ENCODE data around the gene PRKN. TPM values are rescaled to one million over a fixed set of nuclear protein-coding genes. Genes with fewer than 3 reads are reported as not detected.

The PRKN gene
- total RNA-seq, 1 donor from 2014 or later: 25.5 TPM

- no peak for DNase-seq
- Histone ChIP-seq H3K27ac (replicated peaks) (no peak overlapping the region), H3K4me3 (no peak overlapping the region), H3K9me3 (replicated peaks) (no peaks in the 10 kb centered on the region), H3K4me1 (no peaks in the 10 kb centered on the region), H3K27me3 (ENCODE audit: low read depth) (no peaks in the 10 kb centered on the region), H3K36me3 (no peaks in the 10 kb centered on the region)
- intact Hi-C loops (cut with micrococcal nuclease): no loop called here
- no peak for TF ChIP-seq CTCF (IDR thresholded peaks at IDR 0.05; ENCODE audit: borderline replicate concordance)
These were observed 987.1 kb downstream of the PRKN start for GRCh38 chr6:161740486-161740885.

DNA sequence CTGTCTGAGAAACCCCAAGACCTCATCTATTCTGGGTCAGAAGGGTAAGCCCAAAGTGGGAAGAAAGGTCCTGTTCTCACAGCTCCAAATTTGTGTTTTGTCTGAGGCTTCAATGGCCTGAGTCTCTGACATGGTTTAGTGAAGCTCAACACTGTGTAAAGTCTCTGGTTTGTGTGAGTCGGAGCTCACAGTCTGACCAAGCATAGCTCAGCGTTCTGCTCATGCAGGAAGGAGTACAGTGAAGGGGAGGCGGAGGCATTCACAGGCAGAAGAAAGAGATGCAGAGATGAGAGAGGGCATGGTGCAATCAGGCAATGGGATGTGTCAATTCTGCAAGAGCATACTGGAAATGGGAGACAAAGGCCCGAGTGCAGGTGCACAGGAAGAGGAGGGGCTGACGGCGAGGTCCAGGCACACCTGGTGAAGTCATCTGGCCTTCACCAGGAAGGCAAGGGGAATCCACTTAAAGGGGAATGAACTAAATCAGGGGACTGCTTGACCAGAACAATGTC lies 990.7 kb downstream of the PRKN start:
- H3K4me1 ChIP-seq: no peaks in the 10 kb centered on the region
- intact Hi-C loops (cut with micrococcal nuclease): no loop called here
- H3K27ac ChIP-seq (replicated peaks): no peak overlapping the region
- no peak for DNase-seq
- TF ChIP-seq CTCF (IDR thresholded peaks at IDR 0.05; ENCODE audit: borderline replicate concordance): no peak
- H3K27me3 ChIP-seq (ENCODE audit: low read depth): no peaks in the 10 kb centered on the region
- no peaks in the 10 kb centered on the region for H3K9me3 ChIP-seq (replicated peaks)
- H3K4me3 ChIP-seq: no peak overlapping the region
- H3K36me3 ChIP-seq: no peaks in the 10 kb centered on the region

- Histone ChIP-seq H3K27me3 (ENCODE audit: low read depth) (no peaks in the 10 kb centered on the region), H3K27ac (replicated peaks) (no peak overlapping the region), H3K4me1 (no peaks in the 10 kb centered on the region), H3K4me3 (no peak overlapping the region), H3K9me3 (replicated peaks) (no peaks in the 10 kb centered on the region), H3K36me3 (no peaks in the 10 kb centered on the region)
- no peak for TF ChIP-seq CTCF (IDR thresholded peaks at IDR 0.05; ENCODE audit: borderline replicate concordance)
- intact Hi-C loops (cut with micrococcal nuclease): no loop called here
- DNase-seq: no peak
These were observed 991.2 kb downstream of the PRKN start for GRCh38 chr6:161736326-161736725.

GRCh38 chr6:161732594-161732993 lies 995.0 kb downstream of the PRKN start:
- no peak for DNase-seq
- Histone ChIP-seq H3K36me3 (no peaks in the 10 kb centered on the region), H3K27ac (replicated peaks) (no peak overlapping the region), H3K27me3 (ENCODE audit: low read depth) (no peaks in the 10 kb centered on the region), H3K9me3 (replicated peaks) (no peaks in the 10 kb centered on the region), H3K4me3 (no peak overlapping the region), H3K4me1 (no peaks in the 10 kb centered on the region)
- intact Hi-C loops (cut with micrococcal nuclease): no loop called here
- TF ChIP-seq CTCF (IDR thresholded peaks at IDR 0.05; ENCODE audit: borderline replicate concordance): no peak

GRCh38 chr6:161727083-161727833 lies 1000.3 kb downstream of the PRKN start:
- Histone ChIP-seq H3K9me3 (replicated peaks) (no peaks in the 10 kb centered on the region), H3K4me3 (no peak overlapping the region), H3K27me3 (ENCODE audit: low read depth) (no peaks in the 10 kb centered on the region), H3K36me3 (no peaks in the 10 kb centered on the region), H3K4me1 (no peaks in the 10 kb centered on the region), H3K27ac (replicated peaks) (no peak overlapping the region)
- DNase-seq: no peak
- no peak for TF ChIP-seq CTCF (IDR thresholded peaks at IDR 0.05; ENCODE audit: borderline replicate concordance)
- intact Hi-C loops (cut with micrococcal nuclease): no loop called here
